MG63 (cell line): ENCODE measurements around the gene CEACAM3. TPM values are rescaled to one million over a fixed set of nuclear protein-coding genes. Genes with fewer than 3 reads are reported as not detected.

ENCODE experiments used
- DNase-seq: peaks from one replicate; pipeline ENCODE4 v3.0.0-alpha.2; 2020
- H3K27me3 ChIP-seq: fragments of 250-450 bp; sonication (Bioruptor Pico); 2 replicates; pipeline ENCODE4 v1.5.1; 2020; ENCODE audit warnings: mild to moderate bottlenecking, moderate library complexity
- H3K36me3 ChIP-seq: fragments of 250-450 bp; sonication (Bioruptor Pico); 2 replicates; pipeline ENCODE4 v1.5.1; 2020; ENCODE audit warnings: mild to moderate bottlenecking, moderate library complexity
- H3K4me3 ChIP-seq: fragments of 250-450 bp; sonication (Bioruptor Pico); 2 replicates; pipeline ENCODE4 v1.5.1; 2020; ENCODE audit warnings: mild to moderate bottlenecking, moderate library complexity
- H3K9me3 ChIP-seq: fragments of 250-450 bp; sonication (Bioruptor Pico); 2 replicates; pipeline ENCODE4 v1.5.1; 2020; ENCODE audit warnings: mild to moderate bottlenecking, moderate library complexity
- total RNA-seq: library from RNA; depleted of rRNA; stranded (reverse); fragments of >200 nt; shearing (Covaris generic); gene quantifications from 2 replicates; pipeline ENCODE4 v1.2.3, GENCODE V29; 2014; ENCODE audit warnings: low replicate concordance; rRNA removed

The CEACAM3 gene
- total RNA-seq, 1 experiment from 2014 or later = not detected

DNA sequence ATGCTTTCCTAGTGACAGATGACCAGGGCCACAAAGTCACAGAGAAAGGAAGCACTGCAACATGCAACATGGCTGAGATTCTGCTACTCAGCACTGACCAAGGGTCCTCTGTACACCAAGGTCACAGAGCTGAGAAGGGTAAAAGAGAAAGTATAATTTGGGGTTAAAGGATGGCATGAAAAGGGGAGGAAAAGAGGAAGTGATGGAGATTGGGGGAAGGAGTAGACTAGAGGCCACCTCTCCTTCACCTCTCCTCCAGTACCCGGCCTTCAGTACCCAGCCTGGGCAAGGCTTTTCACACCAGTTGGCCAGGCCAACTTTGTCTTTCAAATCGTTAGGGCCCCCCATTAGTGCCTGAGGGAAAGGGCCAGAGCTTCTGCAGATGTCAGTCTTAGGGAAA, 57.4 kb downstream of the CEACAM3 start:
- Histone ChIP-seq H3K36me3 (no peaks in the 10 kb centered on the region), H3K27me3 (peaks cover 44% of the 10 kb centered on the region)

DNA sequence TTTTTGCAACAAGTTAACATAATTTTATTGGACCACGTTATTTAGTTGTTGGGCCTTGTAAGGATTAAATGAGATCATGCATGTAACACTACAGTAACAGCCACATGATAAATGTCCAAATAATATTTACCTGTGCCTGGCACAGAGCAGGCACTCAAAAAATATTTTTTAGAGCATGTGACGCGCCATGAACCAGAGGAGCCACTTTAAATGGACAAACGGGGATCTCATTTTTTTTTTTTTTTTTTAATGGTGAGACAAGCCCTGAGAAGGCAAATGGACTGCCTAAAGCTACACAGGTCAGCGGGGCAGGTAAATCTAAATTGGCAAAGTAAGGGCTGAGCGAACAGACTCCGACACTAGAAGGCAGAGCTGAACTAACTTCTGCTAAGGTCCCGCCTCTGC, 62.8 kb downstream of the CEACAM3 start:
- Histone ChIP-seq H3K9me3 (no peaks in the 10 kb centered on the region), H3K4me3 (peak overlapping the region; percentile 100), H3K27me3 (peaks cover 14% of the 10 kb centered on the region), H3K36me3 (peaks cover 40% of the 10 kb centered on the region)
- no peak for DNase-seq

More for the DNA sequence above, 57.4 kb downstream of the CEACAM3 start:
- no peak for DNase-seq
- H3K9me3 ChIP-seq = no peaks in the 10 kb centered on the region
- H3K4me3 ChIP-seq = no peak overlapping the region

DNA sequence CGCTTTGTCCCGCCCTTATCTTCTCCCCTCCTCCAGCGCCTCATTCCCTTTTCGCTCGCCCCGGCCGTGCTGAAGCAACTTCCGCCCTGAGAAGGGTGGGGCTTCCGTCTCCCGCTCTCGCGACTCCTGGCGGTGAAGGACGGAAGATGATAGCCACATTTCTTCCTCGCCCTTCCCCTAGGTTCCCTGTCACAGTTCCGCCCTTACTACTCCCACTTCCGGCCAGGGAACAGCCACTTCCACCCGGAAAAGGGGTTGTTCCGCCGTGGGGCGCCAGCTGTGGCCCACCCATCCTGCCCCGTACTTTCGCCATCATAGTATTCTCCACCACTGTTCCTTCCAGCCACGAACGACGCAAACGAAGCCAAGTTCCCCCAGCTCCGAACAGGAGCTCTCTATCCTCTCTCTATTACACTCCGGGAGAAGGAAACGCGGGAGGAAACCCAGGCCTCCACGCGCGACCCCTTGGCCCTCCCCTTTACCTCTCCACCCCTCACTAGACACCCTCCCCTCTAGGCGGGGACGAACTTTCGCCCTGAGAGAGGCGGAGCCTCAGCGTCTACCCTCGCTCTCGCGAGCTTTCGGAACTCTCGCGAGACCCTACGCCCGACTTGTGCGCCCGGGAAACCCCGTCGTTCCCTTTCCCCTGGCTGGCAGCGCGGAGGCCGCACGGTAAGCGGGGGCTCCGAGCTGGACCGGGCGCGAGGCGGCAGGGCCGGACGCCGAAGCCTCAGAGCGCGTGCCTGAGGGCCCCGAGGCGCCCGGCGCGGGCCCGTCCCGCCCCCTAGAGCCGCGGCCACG, 63.4 kb downstream of the CEACAM3 start, which contains the start of gene RPS19:
Gene RPS19, plus strand, starts transcription at position 638 of the 801 bp plus-strand sequence. CDS start 520 bp downstream, outside the sequence.
- no peaks in the 10 kb centered on the region for H3K9me3 ChIP-seq
- peak; percentile 97 for DNase-seq

DNA sequence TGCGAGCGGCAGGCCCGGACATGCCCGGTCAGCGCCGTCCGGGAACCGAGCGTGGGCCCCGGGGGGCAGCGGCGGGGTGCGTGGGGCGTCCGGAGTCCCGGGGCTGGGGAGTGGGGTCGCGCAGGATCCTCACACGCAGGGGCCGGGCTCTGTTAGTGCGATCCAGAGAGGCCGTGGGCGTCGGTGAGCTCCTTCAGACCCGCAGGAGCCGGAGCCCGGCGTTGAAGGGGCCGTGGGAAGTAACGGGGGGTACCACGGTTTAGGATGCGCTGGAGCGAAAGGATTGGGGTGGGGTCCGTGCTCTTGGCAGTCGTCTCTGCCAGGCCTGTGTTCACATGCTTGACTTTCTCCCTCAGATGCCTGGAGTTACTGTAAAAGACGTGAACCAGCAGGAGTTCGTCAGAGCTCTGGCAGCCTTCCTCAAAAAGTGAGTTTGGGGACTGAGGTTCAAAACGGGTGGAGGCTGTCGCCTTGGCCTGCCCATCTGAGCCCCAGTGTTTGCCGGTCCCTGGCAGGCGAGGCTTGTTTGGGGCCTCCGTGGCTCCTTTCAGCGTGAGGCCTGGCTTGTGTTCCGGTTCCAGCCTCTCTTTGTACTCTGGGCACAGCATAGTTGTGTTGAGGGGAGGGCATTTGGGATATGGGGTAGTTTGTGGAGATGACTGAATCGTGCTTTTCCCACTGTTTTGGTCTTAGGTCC, 64.2 kb downstream of the CEACAM3 start:
- peak overlapping the region; percentile 100 for H3K4me3 ChIP-seq
- H3K36me3 ChIP-seq = peaks cover 53% of the 10 kb centered on the region
- DNase-seq = no peak
- peaks cover 4% of the 10 kb centered on the region; the same call in 1 of the 2 replicates for H3K27me3 ChIP-seq
- no peaks in the 10 kb centered on the region for H3K9me3 ChIP-seq

More for the DNA sequence above, 63.4 kb downstream of the CEACAM3 start, which contains the start of gene RPS19:
- peak within 1 kb of the TSS; percentile 100 for H3K4me3 ChIP-seq
- H3K27me3 ChIP-seq = peaks cover 8% of the 10 kb centered on the region
- H3K36me3 ChIP-seq = peaks cover 46% of the 10 kb centered on the region

Other genes starting within 250 kb of the CEACAM3 start
- not detected in 2 replicates for gene CEACAM21, start 220.4 kb upstream of the CEACAM3 start, total RNA-seq
- gene CEACAM4, start 169.5 kb upstream of the CEACAM3 start, total RNA-seq = not detected in 2 replicates
- not detected in 2 replicates for gene CEACAM7, start 108.3 kb upstream of the CEACAM3 start, total RNA-seq
- not detected in 2 replicates for gene CEACAM5, start 88.0 kb upstream of the CEACAM3 start, total RNA-seq
- not detected in 2 replicates for gene CEACAM6, start 41.1 kb upstream of the CEACAM3 start, total RNA-seq
- not detected in 2 replicates for gene LYPD4, start 48.1 kb downstream of the CEACAM3 start, total RNA-seq
- not detected in 2 replicates for gene DMRTC2, start 48.5 kb downstream of the CEACAM3 start, total RNA-seq
- gene RPS19, start 63.7 kb downstream of the CEACAM3 start, total RNA-seq = 1,133 and 2,559 TPM in 2 replicates
- gene CD79A, start 80.7 kb downstream of the CEACAM3 start, total RNA-seq = 0.07 TPM in 1 of 2 replicates, not detected in the other
- gene ARHGEF1, start 86.6 kb downstream of the CEACAM3 start, total RNA-seq = 107 and 142 TPM in 2 replicates
- not detected in 2 replicates for gene ERFL, start 131.9 kb downstream of the CEACAM3 start, total RNA-seq
- gene RABAC1, start 162.7 kb downstream of the CEACAM3 start, total RNA-seq = 220 and 231 TPM in 2 replicates
- gene ATP1A3, start 197.6 kb downstream of the CEACAM3 start, total RNA-seq = not detected in 2 replicates